RWPE2 (cell line): ENCODE results near the gene DTWD2.
A peak's percentile ranks its signal among the peaks of the same experiment; 100 is the strongest.
"Not testable (repeated sequence)": the region's sequence is repeated elsewhere in the genome, so short reads cannot be mapped to it uniquely, and the experiment has no call there.

Experiments used
- ATAC-seq: fragments of 200-7000 bp; cut with Tn5 transposase; 3 replicates; pipeline ENCODE4 v1.9.1; 2021; ENCODE audit warnings: low read depth
- DNase-seq: peaks from one replicate; pipeline ENCODE4 v3.0.0-alpha.2; 2020; ENCODE audit warnings: low spot score
- H3K27ac ChIP-seq: fragments of 450-650 bp; 2 replicates; pipeline ENCODE4 v1.5.1; 2017; ENCODE audit warnings: mild to moderate bottlenecking; ENCODE audit not compliant: poor library complexity, severe bottlenecking
- H3K27me3 ChIP-seq: fragments of 250-450 bp; sonication (Bioruptor Pico); 2 replicates; pipeline ENCODE4 v1.5.1; 2021; ENCODE audit warnings: mild to moderate bottlenecking, moderate library complexity; ENCODE audit not compliant: insufficient read depth, poor library complexity, severe bottlenecking
- H3K36me3 ChIP-seq: fragments of 250-450 bp; sonication (Bioruptor Pico); 2 replicates; pipeline ENCODE4 v1.5.1; 2020; ENCODE audit warnings: low read depth, mild to moderate bottlenecking, moderate library complexity
- H3K4me1 ChIP-seq: fragments of 250-450 bp; sonication (Bioruptor Pico); 2 replicates; pipeline ENCODE4 v1.5.1; 2021; ENCODE audit warnings: mild to moderate bottlenecking, moderate library complexity; ENCODE audit not compliant: insufficient read depth, poor library complexity, severe bottlenecking
- H3K4me3 ChIP-seq: fragments of 250-450 bp; sonication (Bioruptor Pico); 2 replicates; pipeline ENCODE4 v1.5.1; 2021; ENCODE audit warnings: mild to moderate bottlenecking, moderate library complexity; ENCODE audit not compliant: severe bottlenecking
- H3K9me3 ChIP-seq: fragments of 250-450 bp; sonication (Bioruptor Pico); 2 replicates; pipeline ENCODE4 v1.5.1; 2021; ENCODE audit warnings: mild to moderate bottlenecking, moderate library complexity; ENCODE audit not compliant: severe bottlenecking
- TF ChIP-seq, protein P1 (sequence below): fragments of 450-650 bp; IDR thresholded peaks from one replicate; pipeline ENCODE4 v1.5.1; 2017; ENCODE audit warnings: mild to moderate bottlenecking, moderate library complexity; ENCODE audit not compliant: poor library complexity, severe bottlenecking

DTWD2 gene

GRCh38 chr5:118988866-118989180 lies 476 bp upstream of the DTWD2 start:
- no peak for DNase-seq
- ATAC-seq = peak; percentile 1; the same call in 1 of the 3 replicates
- peak overlapping the region; percentile 50 for H3K27ac ChIP-seq

DNA sequence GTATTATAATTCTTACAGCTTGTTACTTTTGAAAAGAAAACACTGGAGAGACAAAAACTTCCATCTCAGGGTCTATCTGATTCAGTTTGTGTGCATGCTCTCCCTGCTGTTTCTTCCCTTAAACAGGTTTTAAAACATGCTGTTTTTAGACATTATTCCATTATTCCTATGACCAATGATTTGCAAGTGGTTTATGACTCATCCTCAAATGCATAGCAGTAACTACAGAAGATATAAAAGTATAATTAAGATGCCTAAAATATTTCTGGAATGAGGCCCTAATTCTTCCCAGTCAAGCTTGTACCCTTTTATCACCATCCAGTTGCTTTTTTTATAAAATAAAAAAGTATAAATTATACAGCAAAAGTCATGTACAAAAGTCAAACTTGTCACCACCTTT lies 3.7 kb downstream of the DTWD2 start:
- H3K4me3 ChIP-seq = no peak overlapping the region
- no peaks in the 10 kb centered on the region for H3K36me3 ChIP-seq
- H3K27ac ChIP-seq = no peak overlapping the region
- ATAC-seq (no peak), DNase-seq (no peak)
- H3K4me1 ChIP-seq = peaks cover 20% of the 10 kb centered on the region
- no peaks in the 10 kb centered on the region for H3K9me3 ChIP-seq
- H3K27me3 ChIP-seq = no peaks in the 10 kb centered on the region
- TF ChIP-seq, protein P1, sequence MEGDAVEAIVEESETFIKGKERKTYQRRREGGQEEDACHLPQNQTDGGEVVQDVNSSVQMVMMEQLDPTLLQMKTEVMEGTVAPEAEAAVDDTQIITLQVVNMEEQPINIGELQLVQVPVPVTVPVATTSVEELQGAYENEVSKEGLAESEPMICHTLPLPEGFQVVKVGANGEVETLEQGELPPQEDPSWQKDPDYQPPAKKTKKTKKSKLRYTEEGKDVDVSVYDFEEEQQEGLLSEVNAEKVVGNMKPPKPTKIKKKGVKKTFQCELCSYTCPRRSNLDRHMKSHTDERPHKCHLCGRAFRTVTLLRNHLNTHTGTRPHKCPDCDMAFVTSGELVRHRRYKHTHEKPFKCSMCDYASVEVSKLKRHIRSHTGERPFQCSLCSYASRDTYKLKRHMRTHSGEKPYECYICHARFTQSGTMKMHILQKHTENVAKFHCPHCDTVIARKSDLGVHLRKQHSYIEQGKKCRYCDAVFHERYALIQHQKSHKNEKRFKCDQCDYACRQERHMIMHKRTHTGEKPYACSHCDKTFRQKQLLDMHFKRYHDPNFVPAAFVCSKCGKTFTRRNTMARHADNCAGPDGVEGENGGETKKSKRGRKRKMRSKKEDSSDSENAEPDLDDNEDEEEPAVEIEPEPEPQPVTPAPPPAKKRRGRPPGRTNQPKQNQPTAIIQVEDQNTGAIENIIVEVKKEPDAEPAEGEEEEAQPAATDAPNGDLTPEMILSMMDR = no peak

More at GRCh38 chr5:118988866-118989180, 476 bp upstream of the DTWD2 start:
- H3K27me3 ChIP-seq = no peaks in the 10 kb centered on the region
- H3K4me1 ChIP-seq = peaks cover 20% of the 10 kb centered on the region
- no peaks in the 10 kb centered on the region for H3K36me3 ChIP-seq
- H3K4me3 ChIP-seq = peak overlapping the region; percentile 78
- TF ChIP-seq, protein P1 = no peak
- no peaks in the 10 kb centered on the region for H3K9me3 ChIP-seq

- H3K27ac ChIP-seq = no peak overlapping the region
- DNase-seq (no peak), ATAC-seq (peak; percentile 73)
- H3K4me1 ChIP-seq = peaks cover 8% of the 10 kb centered on the region
- no peaks in the 10 kb centered on the region for H3K9me3 ChIP-seq
- TF ChIP-seq, protein P1 = no peak
- no peak overlapping the region for H3K4me3 ChIP-seq
- H3K27me3 ChIP-seq = no peaks in the 10 kb centered on the region
- H3K36me3 ChIP-seq = no peaks in the 10 kb centered on the region
Measured at GRCh38 chr5:118981783-118982182, 6.6 kb downstream of the DTWD2 start.

DNA sequence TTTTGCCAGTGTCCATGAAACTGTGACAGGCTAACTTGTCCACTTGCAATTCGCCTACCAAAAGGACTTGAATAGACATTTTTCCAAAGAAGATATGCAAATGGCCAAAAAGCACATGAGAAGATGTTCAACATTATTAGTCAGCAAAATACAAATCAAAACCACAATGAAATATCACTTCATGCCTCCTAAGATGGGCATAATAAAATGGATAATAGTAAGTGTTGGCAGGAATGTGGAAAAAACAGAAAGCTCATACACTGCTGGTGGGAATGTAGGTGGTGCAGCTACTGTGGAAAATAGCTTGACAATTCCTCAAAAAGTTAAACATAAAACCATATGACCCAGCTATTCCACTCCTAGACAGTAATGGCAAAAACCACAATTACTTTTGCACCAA lies 7.9 kb downstream of the DTWD2 start:
- H3K4me1 ChIP-seq = peaks cover 5% of the 10 kb centered on the region
- H3K4me3 ChIP-seq = no peak overlapping the region
- DNase-seq = no peak
- no peak for ATAC-seq
- H3K27ac ChIP-seq = no peak overlapping the region
- H3K9me3 ChIP-seq = no peaks in the 10 kb centered on the region
- TF ChIP-seq, protein P1 = no peak
- no peaks in the 10 kb centered on the region for H3K36me3 ChIP-seq
- H3K27me3 ChIP-seq = no peaks in the 10 kb centered on the region

GRCh38 chr5:118980017-118980416 lies 8.3 kb downstream of the DTWD2 start:
- H3K36me3 ChIP-seq = no peaks in the 10 kb centered on the region
- TF ChIP-seq, protein P1 = no peak
- H3K27me3 ChIP-seq = no peaks in the 10 kb centered on the region
- H3K4me1 ChIP-seq = peaks cover 5% of the 10 kb centered on the region
- H3K9me3 ChIP-seq = no peaks in the 10 kb centered on the region
- no peak overlapping the region for H3K4me3 ChIP-seq
- no peak for DNase-seq
- H3K27ac ChIP-seq = no peak overlapping the region
- ATAC-seq = no peak

DNA sequence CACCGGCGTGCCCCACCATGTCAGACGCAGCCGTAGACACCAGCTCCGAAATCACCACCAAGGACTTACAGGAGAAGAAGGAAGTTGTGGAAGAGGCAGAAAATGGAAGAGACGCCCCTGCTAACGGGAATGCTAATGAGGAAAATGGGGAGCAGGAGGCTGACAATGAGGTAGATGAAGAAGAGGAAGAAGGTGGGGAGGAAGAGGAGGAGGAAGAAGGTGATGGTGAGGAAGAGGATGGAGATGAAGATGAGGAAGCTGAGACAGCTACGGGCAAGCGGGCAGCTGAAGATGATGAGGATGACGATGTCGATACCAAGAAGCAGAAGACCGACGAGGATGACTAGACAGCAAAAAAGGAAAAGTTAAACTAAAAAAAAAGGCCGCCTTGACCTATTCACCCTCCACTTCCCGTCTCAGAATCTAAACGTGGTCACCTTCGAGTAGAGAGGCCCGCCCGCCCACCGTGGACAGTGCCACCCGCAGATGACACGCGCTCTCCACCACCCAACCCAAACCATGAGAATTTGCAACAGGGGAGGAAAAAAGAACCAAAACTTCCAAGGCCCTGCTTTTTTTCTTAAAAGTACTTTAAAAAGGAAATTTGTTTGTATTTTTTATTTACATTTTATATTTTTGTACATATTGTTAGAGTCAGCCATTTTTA lies 14.4 kb downstream of the DTWD2 start:
- H3K9me3 ChIP-seq, H3K36me3 ChIP-seq, ATAC-seq, H3K27ac ChIP-seq, H3K4me1 ChIP-seq, DNase-seq, H3K27me3 ChIP-seq, H3K4me3 ChIP-seq: not testable (repeated sequence)
